GM21825 (cell line): ENCODE results near the gene C1orf232.

ENCODE experiments used
- ATAC-seq: cut with Tn5 transposase; IDR thresholded peaks from one replicate; pipeline ENCODE4 v1.9.1; 2021; ENCODE audit warnings: mild to moderate bottlenecking, moderate library complexity; ENCODE audit not compliant: unreplicated experiment

Gene C1orf232

GRCh38 chr1:26180010-26180506, 11.3 kb upstream of the C1orf232 start:
- no peak for ATAC-seq

- no peak for ATAC-seq
These were observed 8.5 kb upstream of the C1orf232 start, which contains the start of gene CNKSR1 for GRCh38 chr1:26177182-26177684. Gene CNKSR1, plus strand, starts transcription at chr1:26177491. Its CDS starts 57 bp downstream, at chr1:26177548.

GRCh38 chr1:26175346-26175745, 6.6 kb upstream of the C1orf232 start:
- no peak for ATAC-seq

GRCh38 chr1:26171084-26172072, 2.6 kb upstream of the C1orf232 start, which contains the start of gene ZNF593OS:
Gene ZNF593OS, minus strand, starts transcription at chr1:26171832. Its CDS starts 171 bp downstream, at chr1:26171661.
- ATAC-seq = no peak

GRCh38 chr1:26170472-26170821, 1.7 kb upstream of the C1orf232 start:
- no peak for ATAC-seq

- ATAC-seq = peak; percentile 89
These were observed 1.1 kb upstream of the C1orf232 start, which contains the start of gene ZNF593 for GRCh38 chr1:26169669-26170471. Gene ZNF593, plus strand, starts transcription at chr1:26169908. Its CDS starts 76 bp downstream, at chr1:26169984.

GRCh38 chr1:26169198-26169554, 413 bp upstream of the C1orf232 start:
- no peak for ATAC-seq

- no peak for ATAC-seq
These were observed 2.0 kb downstream of the C1orf232 start for GRCh38 chr1:26166719-26167281.

GRCh38 chr1:26164861-26165842, 3.6 kb downstream of the C1orf232 start:
- ATAC-seq = no peak

GRCh38 chr1:26164036-26164860, 4.5 kb downstream of the C1orf232 start:
- no peak for ATAC-seq

GRCh38 chr1:26163684-26164035, 5.1 kb downstream of the C1orf232 start:
- ATAC-seq = no peak

GRCh38 chr1:26162220-26162709, 6.5 kb downstream of the C1orf232 start:
- no peak for ATAC-seq

- ATAC-seq = no peak
These were observed 7.1 kb downstream of the C1orf232 start for GRCh38 chr1:26161415-26162219.

GRCh38 chr1:26160527-26161414, 8.0 kb downstream of the C1orf232 start:
- no peak for ATAC-seq

GRCh38 chr1:26159743-26160039, 9.1 kb downstream of the C1orf232 start:
- ATAC-seq = no peak

- no peak for ATAC-seq
These were observed 9.6 kb downstream of the C1orf232 start, which contains the start of gene FAM110D for GRCh38 chr1:26158908-26159742. Gene FAM110D, plus strand, starts transcription at chr1:26159079. Its CDS starts 2,213 bp downstream, at chr1:26161292.
